Kidney (tissue), 14 donors: ENCODE results near the gene CCNG1. TPM values are rescaled to one million over a fixed set of nuclear protein-coding genes. Genes with fewer than 3 reads are reported as not detected.

Source experiments
- DNase-seq, 5 donors: peaks; one replicate each; pipeline ENCODE4 v3.0.0-alpha.2; 2013 to 2020
- FAIRE-seq: peaks from 2 replicates; lab custom pipeline; 2012; peaks lifted over from hg19 to GRCh38; lab: Jason Lieb, UNC
- H3K27ac ChIP-seq, 2 donors: one replicate each; pipeline ENCODE4 v1.7.0; 2013; ENCODE audit warnings: low read depth in 2 of 2, low read length in 2 of 2, inconsistent platforms in 1 of 2
- H3K27me3 ChIP-seq: one replicate; pipeline ENCODE4 v1.7.1; 2013; ENCODE audit warnings: low read length, inconsistent platforms; ENCODE audit not compliant: control insufficient read depth, insufficient read depth
- H3K36me3 ChIP-seq, 3 donors: one replicate each; pipeline versions ENCODE4 v1.7.0 to v1.7.1; 2013; ENCODE audit warnings: low read length in 3 of 3, control low read depth in 1 of 3, inconsistent platforms in 1 of 3; ENCODE audit not compliant: insufficient read depth in 3 of 3, control insufficient read depth in 2 of 3
- H3K4me1 ChIP-seq, 3 donors: one replicate each; pipeline versions ENCODE4 v1.7.0 to v1.7.1; 2013; ENCODE audit warnings: low read length in 3 of 3, inconsistent platforms in 1 of 3, low read depth in 1 of 3; ENCODE audit not compliant: control insufficient read depth in 2 of 3, insufficient read depth in 2 of 3
- H3K4me3 ChIP-seq, 3 donors: one replicate each; pipeline versions ENCODE4 v1.7.0 to v1.8.1; 2013; ENCODE audit warnings: low read length in 3 of 3, control low read depth in 1 of 3, inconsistent platforms in 1 of 3
- H3K9ac ChIP-seq, 3 donors: one replicate each; pipeline versions ENCODE4 v1.7.0 to v1.7.1; 2013; ENCODE audit warnings: low read length in 3 of 3, control low read depth in 1 of 3, inconsistent platforms in 1 of 3
- H3K9me3 ChIP-seq, 3 donors: one replicate each; pipeline versions ENCODE4 v1.7.0 to v1.7.1; 2013; ENCODE audit warnings: low read length in 3 of 3, control low read depth in 1 of 3, inconsistent platforms in 1 of 3; ENCODE audit not compliant: control insufficient read depth in 2 of 3, insufficient read depth in 1 of 3
- CTCF ChIP-seq: IDR thresholded peaks from 3 replicates; pipeline ENCODE4 v1.5.1; 2012; ENCODE audit warnings: mild to moderate bottlenecking, moderate library complexity, borderline replicate concordance; ENCODE audit not compliant: insufficient read depth; ENCODE audit errors: extremely low read depth
- intact Hi-C: fragments of 100-400 bp; cut with DNase I; formaldehyde crosslinking; loops from one replicate; pipeline ENCODE4 v1.11.1; 2022
- polyA plus RNA-seq: library from polyadenylated mRNA; stranded (reverse); fragments of 350-450 nt; fragmentation: Illumina TruSeq; extraction: RNeasy Lipid Tissue Mini Kit (QIAGEN cat#74804); gene quantifications from one replicate; pipeline ENCODE4 v1.2.3, GENCODE V29; 2014; ENCODE audit warnings: low read depth, low replicate concordance; ENCODE audit not compliant: insufficient read depth
- total RNA-seq: library from RNA; stranded (reverse); fragmentation: NEBNext Ultra II Directional; extraction: Animal tissue kit (Norgen Biotek cat#: 25700); gene quantifications from one replicate; pipeline ENCODE4 v1.2.1, GENCODE V29; 2021
- donor health status: control.
- donor health status: control.
- donor health status: control.
- donor health status: control.
- donor health status: control.
- donor health status: DM: yes; HTN: yes; CAD: no.
- donor health status: Normal renal cell carcinoma (clear cell type).

The CCNG1 gene
- total and polyA plus RNA-seq, 2 donors from 2014 or later, result 127 to 132 TPM

DNA sequence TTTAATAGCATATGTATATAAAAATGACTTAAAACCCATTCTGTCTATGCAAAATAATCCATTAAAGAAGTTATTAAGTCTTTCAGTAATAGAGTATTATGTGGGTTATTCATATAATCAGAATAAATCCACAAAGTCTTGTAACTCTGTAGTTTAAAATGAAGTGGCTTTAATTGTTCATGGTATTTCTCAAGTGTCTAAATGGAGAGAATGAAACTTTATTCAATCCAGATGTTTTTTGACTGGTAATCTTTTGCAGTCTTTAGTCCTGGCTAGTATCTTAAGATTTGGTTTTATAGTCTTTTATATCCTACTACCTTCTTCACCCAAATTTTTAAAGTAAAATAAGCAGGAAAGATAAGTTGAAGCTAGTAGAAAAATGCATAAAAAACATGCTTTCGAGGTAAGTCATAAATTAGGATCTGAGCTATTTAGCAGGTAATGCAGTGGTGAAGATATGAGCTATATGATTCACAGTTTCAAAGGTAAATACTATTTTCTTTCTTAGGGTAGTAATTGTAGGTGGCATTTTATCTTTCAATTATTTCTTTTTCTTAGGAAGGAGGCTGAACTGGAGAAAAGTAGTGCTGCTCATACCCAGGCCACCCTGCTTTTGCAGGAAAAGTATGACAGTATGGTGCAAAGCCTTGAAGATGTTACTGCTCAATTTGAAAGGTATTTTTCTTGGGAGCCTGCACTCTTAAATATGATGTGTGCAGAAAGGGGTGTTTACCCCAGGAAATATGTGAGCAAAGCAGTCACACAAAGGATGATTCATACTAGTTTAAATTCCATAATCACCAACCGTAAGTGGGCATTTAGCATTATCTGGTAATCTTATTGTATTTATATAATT lies 41.0 kb downstream of the CCNG1 start:
- H3K9me3 ChIP-seq, result no peaks in the 10 kb centered on the region
- FAIRE-seq, result no peak
- no peak overlapping the region for H3K9ac ChIP-seq
- DNase-seq, result no peak
- no peaks in the 10 kb centered on the region for H3K36me3 ChIP-seq
- no peak overlapping the region for H3K4me3 ChIP-seq
- no peaks in the 10 kb centered on the region for H3K27me3 ChIP-seq
- no peaks in the 10 kb centered on the region for H3K4me1 ChIP-seq
- intact Hi-C loops, result no loop called here
- no peak overlapping the region for H3K27ac ChIP-seq
- TF ChIP-seq CTCF, result no peak

- no peak overlapping the region for H3K9ac ChIP-seq
- FAIRE-seq, result no peak
- TF ChIP-seq CTCF, result no peak
- H3K27ac ChIP-seq, result no peak overlapping the region
- no peaks in the 10 kb centered on the region for H3K27me3 ChIP-seq
- no peak for DNase-seq
- intact Hi-C loops, result no loop called here
- H3K36me3 ChIP-seq, result no peaks in the 10 kb centered on the region
- H3K4me3 ChIP-seq, result no peak overlapping the region
- no peaks in the 10 kb centered on the region for H3K9me3 ChIP-seq
- H3K4me1 ChIP-seq, result no peaks in the 10 kb centered on the region
Observed at GRCh38 chr5:163478982-163479271, 41.5 kb downstream of the CCNG1 start.

DNA sequence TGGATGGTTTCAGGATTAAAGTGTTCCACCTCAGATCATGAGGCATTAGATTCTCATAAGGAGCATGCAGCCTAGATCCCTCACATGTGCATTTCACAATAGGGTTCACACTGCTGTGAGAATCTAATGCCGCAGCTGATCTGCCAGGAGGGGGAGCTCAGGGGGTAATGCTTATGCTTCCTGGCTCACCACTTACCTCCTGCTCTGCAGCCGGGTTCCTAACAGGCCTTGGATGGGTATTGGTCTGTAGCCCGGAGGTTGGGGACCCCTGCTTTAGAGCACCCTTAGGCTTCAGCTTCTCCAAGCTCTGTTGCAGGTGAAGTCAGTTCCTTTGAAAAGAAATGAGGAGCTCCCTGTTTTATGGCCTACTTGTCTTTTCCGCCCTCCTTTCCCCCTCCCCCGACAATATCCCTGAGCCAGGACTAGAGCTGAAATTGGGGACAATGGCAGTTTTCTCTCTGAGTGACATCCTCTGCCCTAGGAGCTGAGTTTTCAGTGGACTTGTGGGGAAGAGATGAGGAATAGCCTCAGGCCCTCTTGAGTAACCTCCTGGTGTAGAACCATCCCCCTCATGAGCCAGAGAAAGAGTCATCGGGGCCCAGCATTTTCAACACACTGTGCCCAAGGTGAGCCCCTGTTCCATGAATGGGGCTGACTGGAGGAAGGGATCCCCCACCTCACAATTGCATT lies 51.8 kb downstream of the CCNG1 start:
- Histone ChIP-seq H3K36me3 (no peaks in the 10 kb centered on the region), H3K4me3 (no peak overlapping the region), H3K27ac (peak overlapping the region in 1 of 2 donors; percentile 20), H3K4me1 (peaks cover 0 to 5% (median 4%) of the 10 kb centered on the region in 3 donors), H3K9me3 (no peaks in the 10 kb centered on the region), H3K27me3 (no peaks in the 10 kb centered on the region), H3K9ac (no peak overlapping the region)
- DNase-seq, result peak in 2 of 5 donors; percentile 40 to 43
- intact Hi-C loops, result no loop called here
- no peak for TF ChIP-seq CTCF
- FAIRE-seq, result no peak
